Retinal pigment epithelial cell (primary cell): ENCODE measurements around the gene GALNT18.

Experiments used
- DNase-seq: peaks from one replicate; pipeline ENCODE4 v3.0.0-alpha.2; 2010; ENCODE audit warnings: low read depth
- H3K4me3 ChIP-seq: 2 replicates; pipeline ENCODE4 v1.5.1; 2011; ENCODE audit warnings: mild to moderate bottlenecking, low read length, control low read depth, moderate library complexity
- CTCF ChIP-seq: conservative IDR thresholded peaks from 2 replicates; pipeline ENCODE4 v1.5.1; 2011; ENCODE audit warnings: low read depth, low read length, control low read depth, inconsistent platforms

Gene GALNT18

GRCh38 chr11:11241284-11241683 is 380.5 kb downstream of the GALNT18 start:
- DNase-seq = no peak
- H3K4me3 ChIP-seq = no peak overlapping the region
- no peak for TF ChIP-seq CTCF

GRCh38 chr11:11239959-11240358 is 381.8 kb downstream of the GALNT18 start:
- TF ChIP-seq CTCF = no peak
- DNase-seq = no peak
- H3K4me3 ChIP-seq = no peak overlapping the region

GRCh38 chr11:11237070-11237832 is 384.6 kb downstream of the GALNT18 start:
- DNase-seq = no peak
- TF ChIP-seq CTCF = no peak
- no peak overlapping the region for H3K4me3 ChIP-seq

GRCh38 chr11:11236498-11237059 is 385.2 kb downstream of the GALNT18 start:
- no peak for TF ChIP-seq CTCF
- no peak overlapping the region for H3K4me3 ChIP-seq
- DNase-seq = no peak

GRCh38 chr11:11231763-11232162 is 390.0 kb downstream of the GALNT18 start:
- no peak for DNase-seq
- no peak overlapping the region for H3K4me3 ChIP-seq
- TF ChIP-seq CTCF = no peak

- no peak for DNase-seq
- TF ChIP-seq CTCF = peak; percentile 57
- H3K4me3 ChIP-seq = no peak overlapping the region
Measured at GRCh38 chr11:11230802-11231562, 390.8 kb downstream of the GALNT18 start.
